ENCODE data around the gene FOXP1. TPM values are rescaled to one million over a fixed set of nuclear protein-coding genes. Genes with fewer than 3 reads are reported as not detected.

Gene FOXP1
- total and polyA plus RNA-seq, 9 of the 15 experiments (the other 6 are each of a cell fraction or from before 2014, with no cell fraction given): 7.7 to 34.5 (median 13.7) TPM

DNA sequence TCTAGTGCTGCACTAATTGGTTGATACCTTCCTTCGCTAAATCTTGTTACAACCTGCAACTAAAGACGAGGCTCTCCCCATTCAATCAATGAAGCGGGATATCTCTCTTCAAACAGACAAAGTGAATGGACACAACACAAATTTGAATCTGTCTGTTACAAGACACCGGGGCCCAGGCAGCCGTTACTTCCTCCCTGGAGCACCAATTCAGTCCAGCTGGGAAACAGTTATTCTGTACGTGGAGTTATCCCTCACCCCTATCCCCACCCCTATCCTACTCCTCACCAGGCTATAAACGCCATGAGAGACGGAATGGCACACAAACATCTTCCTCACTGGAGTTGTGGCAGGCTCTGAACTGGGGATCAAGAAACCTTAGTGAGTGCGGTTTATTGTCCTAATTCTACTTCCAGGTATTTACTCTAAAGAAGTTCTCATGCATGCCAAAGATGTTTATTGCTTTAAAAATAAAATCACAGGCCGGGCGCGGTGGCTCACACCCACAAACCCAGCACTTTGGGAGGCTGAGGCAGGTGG is 181.8 kb downstream of the FOXP1 start:
- Histone ChIP-seq H3K4me3 (no peak overlapping the region), H2AFZ (ENCODE audit: low read depth, low read length) (peak overlapping the region; percentile 74), H3K27me3 (ENCODE audit: control insufficient read depth in 2 of 2, insufficient read depth in 2 of 2, low read length in 2 of 2) (no peaks in the 10 kb centered on the region), H3K9me1 (ENCODE audit: control insufficient read depth, insufficient read depth, low read length) (no peaks in the 10 kb centered on the region), H3K36me3 (ENCODE audit: control insufficient read depth, insufficient read depth, low read length) (no peaks in the 10 kb centered on the region; the same call in 2 of the 3 replicates), H3K27ac (ENCODE audit: extremely low read depth, low read depth, low read length) (peak overlapping the region; percentile 73), H4K20me1 (replicated peaks; ENCODE audit: control insufficient read depth, insufficient read depth, low read length) (no peaks in the 10 kb centered on the region), H3K4me2 (ENCODE audit: insufficient read depth, low read length) (peak overlapping the region; percentile 59), H3K4me1 (replicated peaks in 1 of 2; ENCODE audit: control insufficient read depth in 2 of 2, insufficient read depth in 2 of 2, low read length in 2 of 2) (peaks cover 9 to 58% of the 10 kb centered on the region in 2 experiments), H3K9me3 (replicated peaks; ENCODE audit: control insufficient read depth, insufficient read depth, low read depth, low read length) (no peaks in the 10 kb centered on the region), H3K9ac (ENCODE audit: insufficient read depth in 1 of 2, low read depth in 2 of 2, low read length in 2 of 2) (peak overlapping the region in 1 of 2 experiments; percentile 51; a peak in 3 of 4 replicates), H3K79me2 (ENCODE audit: control insufficient read depth, insufficient read depth, low read length) (peaks cover 23% of the 10 kb centered on the region)
- in situ Hi-C loops (cut with MboI) (no loop called here), intact Hi-C loops (cut with micrococcal nuclease) (loop anchor here (5.0 kb wide), 1 partner anchor 181 kb away; the partner anchor contains the start of gene FOXP1)
- BruUV-seq (replicated peaks): no TSS peak
- ChIA-PET CTCF (ENCODE audit: low intra/inter-chr PET ratio) (no interaction called here), POLR2A (interaction anchor here (0.6 kb wide), 1 partner anchor 23 kb away, joined by 3 read pairs; no protein-coding TSS in a partner anchor)
- no peak for DNase-seq (ENCODE audit: extremely low read depth in 1 of 4, low spot score in 3 of 4)
- no peak for FAIRE-seq
- ATAC-seq: peak; percentile 48
- WGBS (ENCODE audit: insufficient coverage, low coverage, missing lambda C conversion rate): 23% methylated on average over 11 of the region's 12 CpGs
- TF ChIP-seq, protein P1, sequence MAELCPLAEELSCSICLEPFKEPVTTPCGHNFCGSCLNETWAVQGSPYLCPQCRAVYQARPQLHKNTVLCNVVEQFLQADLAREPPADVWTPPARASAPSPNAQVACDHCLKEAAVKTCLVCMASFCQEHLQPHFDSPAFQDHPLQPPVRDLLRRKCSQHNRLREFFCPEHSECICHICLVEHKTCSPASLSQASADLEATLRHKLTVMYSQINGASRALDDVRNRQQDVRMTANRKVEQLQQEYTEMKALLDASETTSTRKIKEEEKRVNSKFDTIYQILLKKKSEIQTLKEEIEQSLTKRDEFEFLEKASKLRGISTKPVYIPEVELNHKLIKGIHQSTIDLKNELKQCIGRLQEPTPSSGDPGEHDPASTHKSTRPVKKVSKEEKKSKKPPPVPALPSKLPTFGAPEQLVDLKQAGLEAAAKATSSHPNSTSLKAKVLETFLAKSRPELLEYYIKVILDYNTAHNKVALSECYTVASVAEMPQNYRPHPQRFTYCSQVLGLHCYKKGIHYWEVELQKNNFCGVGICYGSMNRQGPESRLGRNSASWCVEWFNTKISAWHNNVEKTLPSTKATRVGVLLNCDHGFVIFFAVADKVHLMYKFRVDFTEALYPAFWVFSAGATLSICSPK (IDR thresholded peaks at IDR 0.05; ENCODE audit: borderline replicate concordance): no peak
- TF ChIP-seq FOXM1 (IDR thresholded peaks at IDR 0.05; ENCODE audit: low read depth) (0 out of 2 replicates have a peak, but pooled peaks have one; percentile 26), FOXM1 (CRISPR knock-in tag; IDR thresholded peaks at IDR 0.05; ENCODE audit: low read depth) (no peak), GTF2F1 (IDR thresholded peaks at IDR 0.05; ENCODE audit: low read depth, low read length) (no peak), MEF2A (IDR thresholded peaks at IDR 0.05; ENCODE audit: control insufficient read depth, low read depth, low read length) (no peak), ZNF764 (CRISPR knock-in tag; IDR thresholded peaks at IDR 0.05; ENCODE audit: low read depth) (no peak), HES1 (IDR thresholded peaks at IDR 0.05; ENCODE audit: low read depth) (no peak), KDM2B (CRISPR knock-in tag; IDR thresholded peaks at IDR 0.05) (no peak), MLLT1 (IDR thresholded peaks at IDR 0.05) (no peak), ZNF583 (CRISPR knock-in tag; IDR thresholded peaks at IDR 0.05) (no peak), FOSL1 (tag; conservative IDR thresholded peaks at IDR 0.05) (no peak), ZMIZ1 (IDR thresholded peaks at IDR 0.05; ENCODE audit: low read depth in 2 of 2, low read length in 2 of 2) (no peak)
- TF ChIP-seq, protein P2, sequence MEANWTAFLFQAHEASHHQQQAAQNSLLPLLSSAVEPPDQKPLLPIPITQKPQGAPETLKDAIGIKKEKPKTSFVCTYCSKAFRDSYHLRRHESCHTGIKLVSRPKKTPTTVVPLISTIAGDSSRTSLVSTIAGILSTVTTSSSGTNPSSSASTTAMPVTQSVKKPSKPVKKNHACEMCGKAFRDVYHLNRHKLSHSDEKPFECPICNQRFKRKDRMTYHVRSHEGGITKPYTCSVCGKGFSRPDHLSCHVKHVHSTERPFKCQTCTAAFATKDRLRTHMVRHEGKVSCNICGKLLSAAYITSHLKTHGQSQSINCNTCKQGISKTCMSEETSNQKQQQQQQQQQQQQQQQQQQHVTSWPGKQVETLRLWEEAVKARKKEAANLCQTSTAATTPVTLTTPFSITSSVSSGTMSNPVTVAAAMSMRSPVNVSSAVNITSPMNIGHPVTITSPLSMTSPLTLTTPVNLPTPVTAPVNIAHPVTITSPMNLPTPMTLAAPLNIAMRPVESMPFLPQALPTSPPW (CRISPR knock-in tag; IDR thresholded peaks at IDR 0.05): no peak
